Measurements from ENCODE around the gene GIMD1. TPM values are rescaled to one million over a fixed set of nuclear protein-coding genes. Genes with fewer than 3 reads are reported as not detected.

GIMD1 gene
- total RNA-seq, 2 donors from 2014 or later: not detected

GRCh38 chr4:106367072-106367471, 1.5 kb downstream of the GIMD1 start:
- H3K36me3 ChIP-seq (ENCODE audit: control insufficient read depth, insufficient read depth, low read length): no peaks in the 10 kb centered on the region
- H3K9me3 ChIP-seq (ENCODE audit: control insufficient read depth, low read length): no peaks in the 10 kb centered on the region
- Mint-ChIP-seq H3K27ac (no peak overlapping the region), H3K4me1 (peaks cover 7% of the 10 kb centered on the region), H3K36me3 (ENCODE audit: low read depth) (no peaks in the 10 kb centered on the region), H3K4me3 (no peak overlapping the region), H3K9me3 (no peaks in the 10 kb centered on the region), H3K27me3 (ENCODE audit: insufficient read depth) (no peaks in the 10 kb centered on the region)
- no peak overlapping the region for H3K27ac ChIP-seq (ENCODE audit: low read depth, low read length)
- H3K27me3 ChIP-seq (ENCODE audit: control insufficient read depth, insufficient read depth, low read length, poor library complexity, severe bottlenecking): no peaks in the 10 kb centered on the region
- no peak for TF ChIP-seq CTCF (conservative IDR thresholded peaks at IDR 0.05)
- H3K4me3 ChIP-seq (ENCODE audit: low read length): no peak overlapping the region
- WGBS, 2 experiments (ENCODE audit: insufficient coverage in 1 of 2, insufficient read length in 1 of 2): 94 to 95% methylated on average over 5 of the region's 5 CpGs
- no peaks in the 10 kb centered on the region for H3K4me1 ChIP-seq (ENCODE audit: control insufficient read depth, insufficient read depth, low read length)
- DNase-seq: no peak
- no peak overlapping the region for H3K9ac ChIP-seq (ENCODE audit: extremely low read depth, low read length, poor library complexity, severe bottlenecking)

GRCh38 chr4:106366026-106366425, 2.6 kb downstream of the GIMD1 start:
- H3K9me3 ChIP-seq (ENCODE audit: control insufficient read depth, low read length): no peaks in the 10 kb centered on the region
- Mint-ChIP-seq H3K4me1 (peaks cover 7% of the 10 kb centered on the region), H3K4me3 (no peak overlapping the region), H3K27me3 (ENCODE audit: insufficient read depth) (no peaks in the 10 kb centered on the region), H3K9me3 (no peaks in the 10 kb centered on the region), H3K27ac (no peak overlapping the region), H3K36me3 (ENCODE audit: low read depth) (no peaks in the 10 kb centered on the region)
- DNase-seq: no peak
- no peaks in the 10 kb centered on the region for H3K27me3 ChIP-seq (ENCODE audit: control insufficient read depth, insufficient read depth, low read length, poor library complexity, severe bottlenecking)
- no peaks in the 10 kb centered on the region for H3K36me3 ChIP-seq (ENCODE audit: control insufficient read depth, insufficient read depth, low read length)
- no peaks in the 10 kb centered on the region for H3K4me1 ChIP-seq (ENCODE audit: control insufficient read depth, insufficient read depth, low read length)
- H3K27ac ChIP-seq (ENCODE audit: low read depth, low read length): no peak overlapping the region
- no peak overlapping the region for H3K4me3 ChIP-seq (ENCODE audit: low read length)
- TF ChIP-seq CTCF (conservative IDR thresholded peaks at IDR 0.05): no peak
- H3K9ac ChIP-seq (ENCODE audit: extremely low read depth, low read length, poor library complexity, severe bottlenecking): no peak overlapping the region

GRCh38 chr4:106365613-106366012, 3.0 kb downstream of the GIMD1 start:
- DNase-seq: no peak
- no peak for TF ChIP-seq CTCF (conservative IDR thresholded peaks at IDR 0.05)
- H3K4me1 Mint-ChIP-seq: peaks cover 7% of the 10 kb centered on the region
- H3K27me3 Mint-ChIP-seq (ENCODE audit: insufficient read depth): no peaks in the 10 kb centered on the region
- no peak overlapping the region for H3K4me3 Mint-ChIP-seq
- H3K36me3 Mint-ChIP-seq (ENCODE audit: low read depth): no peaks in the 10 kb centered on the region
- no peaks in the 10 kb centered on the region for H3K9me3 Mint-ChIP-seq
- H3K36me3 ChIP-seq (ENCODE audit: control insufficient read depth, insufficient read depth, low read length): no peaks in the 10 kb centered on the region
- H3K4me1 ChIP-seq (ENCODE audit: control insufficient read depth, insufficient read depth, low read length): no peaks in the 10 kb centered on the region
- no peaks in the 10 kb centered on the region for H3K9me3 ChIP-seq (ENCODE audit: control insufficient read depth, low read length)
- H3K4me3 ChIP-seq (ENCODE audit: low read length): no peak overlapping the region
- no peak overlapping the region for H3K27ac Mint-ChIP-seq
- no peak overlapping the region for H3K9ac ChIP-seq (ENCODE audit: extremely low read depth, low read length, poor library complexity, severe bottlenecking)
- H3K27ac ChIP-seq (ENCODE audit: low read depth, low read length): no peak overlapping the region
- no peaks in the 10 kb centered on the region for H3K27me3 ChIP-seq (ENCODE audit: control insufficient read depth, insufficient read depth, low read length, poor library complexity, severe bottlenecking)
- 80 to 100% methylated on average over 1 of the region's 1 CpG for WGBS, 2 experiments (ENCODE audit: insufficient coverage in 1 of 2, insufficient read length in 1 of 2)

Measured in endodermal cell (in vitro differentiated cells).